Activated T-helper 2 cell treated with anti-CD3 and anti-CD28 coated beads, Interferon-gamma antibody, Interleukin-2, Interleukin-4, amounts not matched to agents 10 μg/mL and 5 μg/mL and 100 μg/mL, durations not matched to agents 14 hours and 24 hours and 36 hours (primary cell): ENCODE measurements around the gene MAP3K7CL. TPM values are rescaled to one million over a fixed set of nuclear protein-coding genes. Genes with fewer than 3 reads are reported as not detected.
A peak's percentile ranks its signal among the peaks of the same experiment; 100 is the strongest.

Source experiments
- DNase-seq: peaks from one replicate; pipeline ENCODE4 v3.0.0; 2021; ENCODE audit warnings: low spot score
- H3K27ac Mint-ChIP-seq: one replicate; pipeline ENCODE4 v1.8.0; 2021; ENCODE audit warnings: mixed read lengths
- H3K27me3 Mint-ChIP-seq: one replicate; pipeline ENCODE4 v1.8.0; 2021; ENCODE audit warnings: low read depth, mixed read lengths
- H3K36me3 Mint-ChIP-seq: one replicate; pipeline ENCODE4 v1.8.0; 2021; ENCODE audit warnings: low read depth, mixed read lengths
- H3K4me1 Mint-ChIP-seq: one replicate; pipeline ENCODE4 v1.8.0; 2021; ENCODE audit warnings: low read depth, mixed read lengths
- H3K4me3 Mint-ChIP-seq: one replicate; pipeline ENCODE4 v1.8.0; 2021; ENCODE audit warnings: low read depth, mild to moderate bottlenecking, moderate library complexity, mixed read lengths
- H3K9me3 Mint-ChIP-seq: one replicate; pipeline ENCODE4 v1.8.0; 2021; ENCODE audit warnings: mixed read lengths
- intact Hi-C: fragments of 100-400 bp; cut with micrococcal nuclease; formaldehyde crosslinking; loops from one replicate; pipeline ENCODE4 v1.15.1; 2023
- total RNA-seq: library from RNA; stranded (reverse); gene quantifications from 2 replicates; pipeline ENCODE4 v1.2.3, GENCODE V29; 2022

The MAP3K7CL gene
- total RNA-seq: 3.3 and 3.9 TPM in 2 replicates

GRCh38 chr21:29130270-29130969 lies at the start of gene MAP3K7CL:
MAP3K7CL (plus strand) TSS chr21:29130644; CDS start chr21:29133345, 2,701 bp downstream.
- H3K4me1 Mint-ChIP-seq: peaks cover 12% of the 10 kb centered on the region
- H3K4me3 Mint-ChIP-seq: no peak within 1 kb of the TSS
- DNase-seq: no peak
- no peaks in the 10 kb centered on the region for H3K9me3 Mint-ChIP-seq
- no peak within 1 kb of the TSS for H3K27ac Mint-ChIP-seq
- peaks cover 20% of the 10 kb centered on the region for H3K27me3 Mint-ChIP-seq
- no peaks in the 10 kb centered on the region for H3K36me3 Mint-ChIP-seq
- intact Hi-C loops: no loop called here

- no peaks in the 10 kb centered on the region for H3K9me3 Mint-ChIP-seq
- H3K4me3 Mint-ChIP-seq: no peak overlapping the region
- H3K27ac Mint-ChIP-seq: no peak overlapping the region
- no peaks in the 10 kb centered on the region for H3K27me3 Mint-ChIP-seq
- intact Hi-C loops: no loop called here
- H3K36me3 Mint-ChIP-seq: peaks cover 8% of the 10 kb centered on the region
- DNase-seq: no peak
- H3K4me1 Mint-ChIP-seq: peaks cover 28% of the 10 kb centered on the region
Measured at GRCh38 chr21:29082046-29082815, 48.2 kb upstream of the MAP3K7CL start.

GRCh38 chr21:29083306-29083705 lies 47.1 kb upstream of the MAP3K7CL start:
- no peaks in the 10 kb centered on the region for H3K9me3 Mint-ChIP-seq
- H3K36me3 Mint-ChIP-seq: peaks cover 8% of the 10 kb centered on the region
- no peak overlapping the region for H3K4me3 Mint-ChIP-seq
- no peak overlapping the region for H3K27ac Mint-ChIP-seq
- peaks cover 26% of the 10 kb centered on the region for H3K4me1 Mint-ChIP-seq
- H3K27me3 Mint-ChIP-seq: no peaks in the 10 kb centered on the region
- intact Hi-C loops: no loop called here
- DNase-seq: no peak

- H3K4me3 Mint-ChIP-seq: no peak overlapping the region
- intact Hi-C loops: no loop called here
- H3K27ac Mint-ChIP-seq: no peak overlapping the region
- no peak for DNase-seq
- H3K9me3 Mint-ChIP-seq: no peaks in the 10 kb centered on the region
- no peaks in the 10 kb centered on the region for H3K27me3 Mint-ChIP-seq
- H3K36me3 Mint-ChIP-seq: peaks cover 4% of the 10 kb centered on the region
- peaks cover 17% of the 10 kb centered on the region for H3K4me1 Mint-ChIP-seq
Measured at GRCh38 chr21:29084372-29084771, 46.1 kb upstream of the MAP3K7CL start.

GRCh38 chr21:29085106-29085752 lies 45.2 kb upstream of the MAP3K7CL start:
- intact Hi-C loops: no loop called here
- H3K9me3 Mint-ChIP-seq: no peaks in the 10 kb centered on the region
- no peaks in the 10 kb centered on the region for H3K27me3 Mint-ChIP-seq
- peaks cover 12% of the 10 kb centered on the region for H3K4me1 Mint-ChIP-seq
- no peak for DNase-seq
- no peak overlapping the region for H3K27ac Mint-ChIP-seq
- no peak overlapping the region for H3K4me3 Mint-ChIP-seq
- H3K36me3 Mint-ChIP-seq: peaks cover 3% of the 10 kb centered on the region

GRCh38 chr21:29091033-29091432 lies 39.4 kb upstream of the MAP3K7CL start:
- peaks cover 9% of the 10 kb centered on the region for H3K36me3 Mint-ChIP-seq
- H3K4me3 Mint-ChIP-seq: no peak overlapping the region
- no peak for DNase-seq
- H3K27ac Mint-ChIP-seq: no peak overlapping the region
- H3K4me1 Mint-ChIP-seq: peaks cover 30% of the 10 kb centered on the region
- intact Hi-C loops: loop anchor here (5.0 to 10.0 kb wide), 3 partner anchors 71 to 564 kb away; no protein-coding TSS in a partner anchor
- peaks cover 5% of the 10 kb centered on the region for H3K27me3 Mint-ChIP-seq
- H3K9me3 Mint-ChIP-seq: no peaks in the 10 kb centered on the region

- no peaks in the 10 kb centered on the region for H3K9me3 Mint-ChIP-seq
- H3K4me1 Mint-ChIP-seq: peaks cover 30% of the 10 kb centered on the region
- DNase-seq: no peak
- H3K27ac Mint-ChIP-seq: peak overlapping the region; percentile 16
- intact Hi-C loops: loop anchor here (1.0 to 10.0 kb wide), 6 partner anchors 20 to 562 kb away; partner anchors contain the start of gene CCT8
- peaks cover 9% of the 10 kb centered on the region for H3K36me3 Mint-ChIP-seq
- H3K27me3 Mint-ChIP-seq: peaks cover 14% of the 10 kb centered on the region
- H3K4me3 Mint-ChIP-seq: no peak overlapping the region
Measured at GRCh38 chr21:29092102-29092959, 38.1 kb upstream of the MAP3K7CL start.

GRCh38 chr21:29096218-29097015 lies 34.0 kb upstream of the MAP3K7CL start:
- H3K27me3 Mint-ChIP-seq: peaks cover 23% of the 10 kb centered on the region
- intact Hi-C loops: loop anchor here (10.0 kb wide), 1 partner anchor 558 kb away; no protein-coding TSS in a partner anchor
- no peak overlapping the region for H3K27ac Mint-ChIP-seq
- H3K9me3 Mint-ChIP-seq: no peaks in the 10 kb centered on the region
- H3K4me1 Mint-ChIP-seq: peaks cover 20% of the 10 kb centered on the region
- H3K4me3 Mint-ChIP-seq: no peak overlapping the region
- H3K36me3 Mint-ChIP-seq: peaks cover 6% of the 10 kb centered on the region
- no peak for DNase-seq

GRCh38 chr21:29098156-29098555 lies 32.3 kb upstream of the MAP3K7CL start:
- Mint-ChIP-seq H3K36me3 (peaks cover 6% of the 10 kb centered on the region), H3K27ac (no peak overlapping the region), H3K27me3 (peaks cover 23% of the 10 kb centered on the region), H3K9me3 (no peaks in the 10 kb centered on the region), H3K4me3 (no peak overlapping the region), H3K4me1 (peaks cover 9% of the 10 kb centered on the region)
- no peak for DNase-seq
- intact Hi-C loops: loop anchor here (10.0 kb wide), 1 partner anchor 557 kb away; no protein-coding TSS in a partner anchor

- H3K4me3 Mint-ChIP-seq: no peak overlapping the region
- H3K9me3 Mint-ChIP-seq: no peaks in the 10 kb centered on the region
- peaks cover 12% of the 10 kb centered on the region for H3K4me1 Mint-ChIP-seq
- no peak for DNase-seq
- intact Hi-C loops: no loop called here
- H3K27me3 Mint-ChIP-seq: peaks cover 11% of the 10 kb centered on the region
- H3K27ac Mint-ChIP-seq: no peak overlapping the region
- peaks cover 8% of the 10 kb centered on the region for H3K36me3 Mint-ChIP-seq
Measured at GRCh38 chr21:29102791-29103257, 27.6 kb upstream of the MAP3K7CL start.

- intact Hi-C loops: no loop called here
- Mint-ChIP-seq H3K4me1 (peaks cover 12% of the 10 kb centered on the region), H3K27me3 (peaks cover 5% of the 10 kb centered on the region), H3K9me3 (no peaks in the 10 kb centered on the region), H3K4me3 (no peak overlapping the region), H3K36me3 (peaks cover 8% of the 10 kb centered on the region), H3K27ac (no peak overlapping the region)
- DNase-seq: no peak
Measured at GRCh38 chr21:29104239-29104708, 26.2 kb upstream of the MAP3K7CL start.
